Natural killer cell (primary cell): Measurements from ENCODE around the gene RFX5. TPM values are rescaled to one million over a fixed set of nuclear protein-coding genes. Genes with fewer than 3 reads are reported as not detected.

Experiments
- ATAC-seq, 3 donors: fragments of 150-1000 bp in 2 of 3; fragments of 200-7000 bp in 1 of 3; cut with Tn5 transposase; 1 replicate in 1 of 3; 2 replicates in 2 of 3; pipeline ENCODE4 v1.10.0; 2021; ENCODE audit warnings: mild to moderate bottlenecking in 2 of 3, moderate library complexity in 2 of 3
- DNase-seq, 2 donors: peaks; one replicate each; pipeline versions ENCODE4 v3.0.0 to v3.0.0-alpha.2; 2013 to 2021; ENCODE audit warnings: mixed read lengths in 1 of 2
- H3K27ac ChIP-seq: one replicate; pipeline ENCODE4 v1.5.1; 2013; ENCODE audit warnings: mild to moderate bottlenecking, low read length
- H3K27me3 ChIP-seq: one replicate; pipeline ENCODE4 v1.6.1; 2013; ENCODE audit warnings: low read length; ENCODE audit not compliant: control insufficient read depth, insufficient read depth
- H3K36me3 ChIP-seq: one replicate; pipeline ENCODE4 v1.6.1; 2013; ENCODE audit warnings: low read length; ENCODE audit not compliant: control insufficient read depth, insufficient read depth
- H3K4me1 ChIP-seq: one replicate; pipeline ENCODE4 v1.6.1; 2013; ENCODE audit warnings: low read length; ENCODE audit not compliant: control insufficient read depth, insufficient read depth
- H3K4me3 ChIP-seq: one replicate; pipeline ENCODE4 v1.5.1; 2013; ENCODE audit warnings: low read length
- H3K9me3 ChIP-seq: one replicate; pipeline ENCODE4 v1.6.1; 2013; ENCODE audit warnings: low read length; ENCODE audit not compliant: control insufficient read depth, insufficient read depth
- H3K27ac Mint-ChIP-seq, 2 donors: one replicate each; pipeline ENCODE4 v1.8.0; 2022; ENCODE audit warnings: mild to moderate bottlenecking in 2 of 2, mixed read lengths in 2 of 2, moderate library complexity in 1 of 2
- H3K27me3 Mint-ChIP-seq, 2 donors: one replicate each; pipeline ENCODE4 v1.8.0; 2022; ENCODE audit warnings: low read depth in 2 of 2, mixed read lengths in 2 of 2
- H3K36me3 Mint-ChIP-seq: one replicate; pipeline ENCODE4 v1.8.0; 2022; ENCODE audit warnings: mixed read lengths
- H3K4me1 Mint-ChIP-seq, 2 donors: one replicate each; pipeline ENCODE4 v1.8.0; 2022; ENCODE audit warnings: mixed read lengths in 2 of 2
- H3K4me3 Mint-ChIP-seq: one replicate; pipeline ENCODE4 v1.8.0; 2022; ENCODE audit warnings: mild to moderate bottlenecking, moderate library complexity, mixed read lengths
- H3K9me3 Mint-ChIP-seq, 2 donors: one replicate each; pipeline ENCODE4 v1.8.0; 2022; ENCODE audit warnings: mixed read lengths in 2 of 2
- CTCF ChIP-seq: fragments of 200-600 bp; IDR thresholded peaks from one replicate; pipeline ENCODE4 v1.8.0; 2022; ENCODE audit warnings: antibody characterized with exemption
- WGBS: methylation state at CpG from one replicate; pipeline ENCODE4 v1.1.7; 2013; ENCODE audit warnings: missing lambda C conversion rate; ENCODE audit not compliant: insufficient coverage; 5-methylcytosine and 5-hydroxymethylcytosine counted together
- intact Hi-C: fragments of 100-400 bp; cut with micrococcal nuclease; formaldehyde crosslinking; loops from one replicate; pipeline ENCODE4 v1.14.2; 2022
- total RNA-seq, 4 donors: library from RNA; stranded (reverse); fragments of 120-200 nt in 1 of 4; gene quantifications; one replicate each; pipeline versions ENCODE4 v1.2.3 to v1.2.4, GENCODE V29; 2013 to 2022

The RFX5 gene
- total RNA-seq, 3 donors from 2014 or later (not counting 1 experiment from before 2014, with no cell fraction given), result 72.6 to 111 (median 110) TPM

DNA sequence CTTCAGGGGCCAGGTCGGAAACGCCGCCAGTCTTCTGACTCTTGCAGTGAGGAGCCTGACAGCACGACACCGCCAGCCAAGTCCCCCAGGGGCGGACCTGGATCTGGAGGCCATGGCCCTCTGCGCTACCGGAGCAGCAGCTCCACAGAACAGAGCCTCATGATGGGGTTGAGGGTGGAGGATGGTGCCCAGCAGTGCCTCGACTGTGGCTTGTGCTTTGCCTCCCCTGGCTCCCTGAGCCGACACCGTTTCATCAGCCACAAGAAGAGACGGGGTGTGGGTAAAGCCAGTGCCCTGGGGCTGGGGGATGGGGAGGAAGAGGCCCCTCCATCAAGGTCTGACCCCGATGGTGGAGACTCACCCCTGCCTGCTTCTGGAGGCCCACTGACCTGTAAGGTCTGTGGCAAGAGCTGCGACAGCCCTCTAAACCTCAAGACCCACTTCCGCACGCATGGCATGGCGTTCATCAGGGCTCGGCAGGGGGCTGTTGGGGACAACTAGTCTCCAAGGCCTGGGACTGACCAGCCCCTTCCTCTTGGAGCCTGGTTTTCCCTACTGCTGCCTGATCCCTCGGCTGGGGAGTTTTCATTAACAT, 56.2 kb downstream of the RFX5 start:
- WGBS, result 47% methylated on average over 18 of the region's 19 CpGs
- no peaks in the 10 kb centered on the region for H3K27me3 Mint-ChIP-seq
- peak overlapping the region; percentile 69 for H3K27ac ChIP-seq
- H3K4me3 Mint-ChIP-seq, result peak overlapping the region; percentile 62
- no peak for TF ChIP-seq CTCF
- intact Hi-C loops, result loop anchor here (1.0 kb wide), 1 partner anchor 9 kb away; the partner anchor contains the start of gene ZNF687
- H3K4me1 Mint-ChIP-seq, result peaks cover 40 to 57% of the 10 kb centered on the region in 2 donors
- H3K4me3 ChIP-seq, result no peak overlapping the region
- ATAC-seq (peak; percentile 48 to 61 (median 52)), DNase-seq (peak in 1 of 2 donors; percentile 60)
- H3K27me3 ChIP-seq, result no peaks in the 10 kb centered on the region
- no peaks in the 10 kb centered on the region for H3K9me3 Mint-ChIP-seq
- no peaks in the 10 kb centered on the region for H3K9me3 ChIP-seq
- H3K4me1 ChIP-seq, result peaks cover 60% of the 10 kb centered on the region
- H3K36me3 Mint-ChIP-seq, result no peaks in the 10 kb centered on the region
- peak overlapping the region; percentile 83 to 86 for H3K27ac Mint-ChIP-seq
- H3K36me3 ChIP-seq, result peaks cover 91% of the 10 kb centered on the region

Other genes with a start within 250 kb of the RFX5 start
- gene SEMA6C, start 200.6 kb downstream of the RFX5 start, total RNA-seq, result 1 to 10 TPM; 2.5 to 5.8 (median 3.0) TPM
- 10 to 100 TPM in 1 of 3 donors, 1 to 10 TPM in 2; 4.8 to 14.5 (median 5.7) TPM for gene TNFAIP8L2, start 190.6 kb downstream of the RFX5 start, total RNA-seq
- 1 to 10 TPM; 1.0 to 1.7 (median 1.2) TPM for gene LYSMD1, start 181.3 kb downstream of the RFX5 start, total RNA-seq
- gene SCNM1, start 181.1 kb downstream of the RFX5 start, total RNA-seq, result 10 to 100 TPM; 52.3 to 54.2 (median 52.9) TPM
- 1 to 10 TPM in 2 of 3 donors, not detected in 1; 2.6 to 3.8 TPM for gene TMOD4, start 171.3 kb downstream of the RFX5 start, total RNA-seq
- gene VPS72, start 157.1 kb downstream of the RFX5 start, total RNA-seq, result 10 to 100 TPM; 26.2 to 45.1 (median 44.8) TPM
- gene PIP5K1A, start 148.7 kb downstream of the RFX5 start, total RNA-seq, result 10 to 100 TPM; 42.0 to 65.2 (median 44.6) TPM
- gene PSMD4, start 92.5 kb downstream of the RFX5 start, total RNA-seq, result 100 to 1,000 TPM in 1 of 3 donors, 10 to 100 TPM in 2; 94.2 to 101 (median 99.3) TPM
- 10 to 100 TPM; 48.1 to 52.2 (median 48.6) TPM for gene ZNF687, start 65.0 kb downstream of the RFX5 start, total RNA-seq
- 10 to 100 TPM; 68.2 to 99.3 (median 95.0) TPM for gene PI4KB, start 19.8 kb downstream of the RFX5 start, total RNA-seq
- gene SELENBP1, start 25.5 kb upstream of the RFX5 start, total RNA-seq, result not detected
- gene PSMB4, start 52.3 kb upstream of the RFX5 start, total RNA-seq, result 100 to 1,000 TPM; 291 to 313 (median 297) TPM
- 100 to 1,000 TPM; 106 to 129 (median 121) TPM for gene POGZ, start 112.2 kb upstream of the RFX5 start, total RNA-seq
- under 1 TPM in 2 of 3 donors, not detected in 1; 0.07 to 0.80 TPM for gene CGN, start 164.1 kb upstream of the RFX5 start, total RNA-seq
- 1 to 10 TPM; 4.6 to 7.2 (median 5.0) TPM for gene TUFT1, start 193.1 kb upstream of the RFX5 start, total RNA-seq